Limb (tissue), 2 donors: ENCODE results near the gene RPS18.
"Not testable (repeated sequence)": the region's sequence is repeated elsewhere in the genome, so short reads cannot be mapped to it uniquely, and the experiment has no call there.

Experiments
- DNase-seq, 2 donors: peaks; one replicate each; pipeline ENCODE4 v3.0.0-alpha.2; 2016; ENCODE audit errors: extremely low spot score in 2 of 2

The RPS18 gene

DNA sequence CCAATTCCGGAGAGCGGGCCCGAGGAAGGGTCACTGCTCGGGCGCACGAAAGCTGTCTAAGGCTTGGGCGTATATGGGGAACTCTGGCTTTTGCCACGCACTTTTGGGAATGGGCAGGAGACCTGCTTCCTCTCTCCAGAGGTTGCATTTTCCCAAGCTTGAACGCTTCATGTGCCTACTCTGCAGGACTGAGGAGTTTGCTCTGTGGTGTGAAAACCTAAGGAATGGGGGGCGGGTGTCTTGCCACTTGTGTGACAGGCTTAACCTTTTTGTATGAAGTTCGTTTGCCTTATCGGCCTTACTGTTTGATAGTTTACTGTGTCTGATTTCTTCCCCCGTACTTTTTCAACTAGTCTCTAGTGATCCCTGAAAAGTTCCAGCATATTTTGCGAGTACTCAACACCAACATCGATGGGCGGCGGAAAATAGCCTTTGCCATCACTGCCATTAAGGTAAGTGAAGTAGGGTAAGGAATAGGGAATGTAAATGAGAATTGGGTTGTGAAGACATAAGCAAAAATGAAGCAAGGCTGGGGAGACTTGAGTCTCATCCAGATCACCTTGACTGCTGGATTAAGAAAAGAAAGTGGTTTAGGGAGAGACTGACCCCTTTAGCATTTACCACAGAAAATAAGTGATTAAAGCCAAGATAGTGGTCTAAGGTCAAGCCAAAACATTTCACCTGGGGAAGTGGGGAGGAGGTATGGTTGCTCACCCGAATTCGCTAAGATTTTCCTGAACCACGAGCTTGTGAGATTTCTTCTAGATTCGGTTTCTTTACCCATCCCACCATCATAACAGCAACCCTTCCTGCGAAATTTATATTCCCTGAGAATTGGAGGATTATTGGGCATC is 627 bp downstream of the RPS18 start:
- DNase-seq, result no peak

DNA sequence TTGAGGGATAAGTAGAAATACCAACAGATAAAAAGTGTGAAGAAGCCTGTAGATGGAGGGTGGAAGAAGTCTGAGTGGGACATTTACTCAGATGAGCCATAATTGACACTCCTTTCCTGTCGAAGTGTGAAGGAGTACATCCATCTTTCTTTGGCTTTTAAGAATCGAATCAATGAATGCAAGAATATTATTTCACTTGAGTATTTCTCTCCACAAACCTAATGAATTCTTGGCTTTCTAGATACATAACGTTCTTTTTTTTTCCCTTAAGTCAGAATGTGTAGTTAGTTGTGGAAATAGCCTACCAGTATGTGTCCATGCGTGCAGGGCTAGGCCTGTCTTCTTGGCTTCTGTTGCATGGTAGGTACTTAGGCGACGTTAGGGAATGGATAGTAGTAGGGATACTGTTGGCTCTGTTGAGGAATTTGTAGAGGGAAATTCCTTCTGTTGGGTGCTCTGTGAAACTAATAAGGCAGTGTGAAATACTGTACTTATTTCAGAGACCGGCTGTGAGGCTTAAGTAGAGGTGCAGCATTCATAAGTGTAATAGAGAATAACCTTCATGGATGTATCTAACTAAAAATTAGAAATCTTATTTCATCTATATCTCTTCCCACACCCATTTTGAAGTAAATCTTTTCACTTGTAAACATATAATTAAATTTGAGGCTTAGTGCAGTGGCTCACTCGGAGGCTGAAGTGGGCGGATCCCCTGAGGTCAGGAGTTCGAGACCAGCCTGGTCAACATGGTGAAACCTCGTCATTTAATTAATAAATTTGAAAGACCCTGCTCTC is 1.5 kb downstream of the RPS18 start:
- no peak for DNase-seq

GRCh38 chr6:33273924-33274902 is 2.3 kb downstream of the RPS18 start:
- no peak for DNase-seq

DNA sequence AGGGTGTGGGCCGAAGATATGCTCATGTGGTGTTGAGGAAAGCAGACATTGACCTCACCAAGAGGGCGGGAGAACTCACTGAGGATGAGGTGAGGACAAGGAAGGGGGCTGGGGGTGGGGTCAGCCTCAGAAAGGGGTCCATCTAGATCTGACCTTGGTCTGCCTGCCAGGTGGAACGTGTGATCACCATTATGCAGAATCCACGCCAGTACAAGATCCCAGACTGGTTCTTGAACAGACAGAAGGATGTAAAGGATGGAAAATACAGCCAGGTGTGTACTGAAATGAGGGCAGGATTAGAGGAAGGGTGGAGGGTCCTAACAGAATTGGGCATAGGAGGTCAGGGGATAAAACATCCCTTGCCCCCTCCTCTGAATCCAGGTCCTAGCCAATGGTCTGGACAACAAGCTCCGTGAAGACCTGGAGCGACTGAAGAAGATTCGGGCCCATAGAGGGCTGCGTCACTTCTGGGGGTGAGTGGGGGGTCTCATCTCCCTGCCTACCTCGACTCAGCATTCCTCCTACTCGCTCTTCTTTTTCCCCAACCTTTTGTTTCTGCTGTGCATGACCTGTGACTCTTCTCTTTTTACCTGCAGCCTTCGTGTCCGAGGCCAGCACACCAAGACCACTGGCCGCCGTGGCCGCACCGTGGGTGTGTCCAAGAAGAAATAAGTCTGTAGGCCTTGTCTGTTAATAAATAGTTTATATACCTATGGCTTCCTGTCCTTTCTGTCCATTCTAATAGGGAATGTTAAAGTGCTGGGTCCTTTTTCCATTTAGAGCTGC is 4.1 kb downstream of the RPS18 start:
- DNase-seq, result not testable (repeated sequence)

- no peak for DNase-seq
Measured at GRCh38 chr6:33276581-33276863, 4.6 kb downstream of the RPS18 start.

DNA sequence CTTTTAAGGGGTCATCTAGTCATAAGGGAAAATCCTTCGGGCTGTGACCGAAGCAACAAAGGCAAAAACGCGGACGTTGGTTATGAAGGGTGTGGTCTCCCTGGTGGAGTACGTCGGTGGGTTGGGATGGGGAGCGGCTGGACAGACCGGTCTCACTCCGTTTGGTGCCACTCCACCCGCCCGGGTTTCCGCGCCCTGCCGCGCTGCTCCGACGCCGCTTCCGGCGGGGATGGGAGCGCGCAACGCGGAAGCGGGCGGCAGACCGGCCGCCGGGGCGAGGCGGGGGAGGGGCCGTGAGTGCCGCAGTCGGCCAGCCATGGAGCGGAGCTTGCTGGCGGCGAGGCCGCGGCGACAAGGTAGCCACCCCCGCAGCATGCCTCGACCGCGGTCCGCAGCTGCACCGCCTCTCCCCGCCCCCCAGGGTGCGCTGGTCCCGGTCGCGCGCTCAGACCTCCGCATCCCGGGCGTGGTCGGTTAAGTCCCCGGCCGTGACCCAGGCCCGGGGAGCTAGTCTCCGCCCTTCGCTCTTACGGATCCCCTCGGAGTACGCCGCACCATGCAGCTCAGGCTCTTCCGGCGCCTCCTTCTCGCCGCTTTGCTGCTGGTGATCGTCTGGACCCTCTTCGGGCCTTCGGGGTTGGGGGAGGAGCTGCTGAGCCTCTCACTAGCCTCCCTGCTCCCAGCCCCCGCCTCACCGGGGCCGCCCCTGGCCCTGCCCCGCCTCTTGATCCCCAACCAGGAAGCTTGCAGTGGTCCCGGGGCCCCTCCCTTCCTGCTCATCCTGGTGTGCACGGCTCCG is 5.2 kb downstream of the RPS18 start, which contains the start of gene B3GALT4:
Gene B3GALT4 (plus strand): TSS at position 260 of the 799 bp plus-strand sequence. CDS start 297 bp downstream, at position 557.
- DNase-seq, result peak; percentile 54 to 81

GRCh38 chr6:33277663-33278391 is 6.0 kb downstream of the RPS18 start:
- no peak for DNase-seq

DNA sequence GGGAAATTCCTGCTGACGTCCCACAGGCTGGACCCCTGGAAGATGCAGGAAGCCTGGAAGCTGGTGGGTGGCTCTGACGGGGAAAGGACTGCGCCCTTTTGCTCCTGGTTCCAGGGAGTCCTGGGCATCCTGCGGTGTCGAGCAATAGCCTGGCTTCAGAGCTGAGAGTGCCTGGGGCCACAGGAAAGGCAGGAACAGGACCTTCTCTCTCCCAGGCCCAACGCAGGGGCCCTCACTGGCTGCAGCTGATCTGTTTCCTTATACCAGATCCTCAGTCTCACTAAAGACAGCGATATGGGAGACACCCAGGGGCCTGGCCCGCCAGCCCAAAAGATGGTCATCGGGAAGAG is 6.5 kb downstream of the RPS18 start:
- no peak for DNase-seq

DNA sequence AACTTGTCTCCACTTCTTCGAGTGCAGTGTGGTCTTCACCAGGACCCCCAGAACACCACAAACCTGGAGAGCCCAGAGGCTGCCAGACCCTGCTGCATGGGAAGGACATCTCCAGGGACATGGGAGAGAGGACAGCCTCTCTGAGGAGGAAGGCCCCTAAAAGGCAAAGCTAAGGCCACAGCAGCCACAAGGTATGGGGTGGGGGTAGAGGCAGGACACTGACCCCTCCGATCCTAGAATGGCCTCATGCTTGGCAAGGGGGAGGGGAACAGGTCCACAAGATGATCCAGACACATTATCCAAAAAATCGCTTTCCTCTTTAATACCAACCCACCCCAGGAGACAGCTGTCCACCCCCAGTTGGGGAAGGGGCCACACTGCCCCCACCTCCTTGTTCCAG is 6.9 kb downstream of the RPS18 start:
- DNase-seq, result no peak

GRCh38 chr6:33279257-33279695 is 7.4 kb downstream of the RPS18 start:
- DNase-seq, result no peak

DNA sequence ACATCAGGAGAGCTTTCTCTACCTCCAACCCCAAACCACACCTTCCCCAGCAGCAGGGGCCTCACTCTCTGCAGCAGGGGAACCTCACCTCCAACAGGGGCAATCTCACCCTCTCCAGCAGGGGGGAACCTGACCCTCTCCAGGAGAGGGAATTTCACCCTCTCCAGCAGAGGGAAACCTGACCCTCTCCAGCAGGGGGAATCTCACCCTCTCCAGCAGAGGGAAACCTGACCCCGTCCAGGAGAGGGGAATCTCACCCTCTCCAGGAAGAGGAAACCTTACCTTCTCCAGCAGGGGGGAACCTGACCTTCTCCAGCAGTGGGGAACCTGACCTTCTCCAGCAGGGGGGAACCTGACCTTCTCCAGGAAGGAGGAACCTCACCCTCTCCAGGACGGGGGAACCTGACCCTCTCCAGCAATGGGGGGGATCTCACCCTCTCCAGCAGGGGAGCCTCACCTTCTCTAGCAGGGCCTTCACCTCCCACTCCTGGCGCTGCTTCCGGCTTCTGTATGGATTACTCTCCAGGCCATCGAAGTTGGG is 8.2 kb downstream of the RPS18 start:
- DNase-seq, result no peak

- DNase-seq, result no peak
Measured at GRCh38 chr6:33280539-33280938, 8.7 kb downstream of the RPS18 start.

DNA sequence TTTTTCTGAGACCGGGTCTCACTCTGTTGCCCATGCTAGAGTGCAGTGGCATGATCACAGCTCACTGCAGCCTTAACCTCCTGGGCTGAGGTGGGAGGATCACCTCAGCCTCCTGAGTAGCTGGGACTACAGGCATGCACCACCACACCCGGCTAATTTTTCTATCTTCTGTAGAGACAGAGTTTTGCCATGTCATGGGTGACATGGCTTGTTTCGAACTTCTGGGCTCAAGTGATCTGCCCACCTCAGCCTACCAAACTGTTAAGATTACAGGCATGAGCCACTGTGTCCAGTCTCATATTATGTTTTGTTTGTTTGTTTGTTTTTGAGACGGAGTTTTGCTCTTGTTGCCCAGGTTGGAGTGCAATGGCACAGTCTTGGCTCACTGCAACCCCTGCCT is 13.3 kb downstream of the RPS18 start:
- not testable (repeated sequence) for DNase-seq

- no peak for DNase-seq
Measured at GRCh38 chr6:33286946-33287914, 15.4 kb downstream of the RPS18 start.

- DNase-seq, result no peak
Measured at GRCh38 chr6:33288141-33288920, 16.5 kb downstream of the RPS18 start.

GRCh38 chr6:33288921-33289783 is 17.3 kb downstream of the RPS18 start, which contains the start of the genes PFDN6 and WDR46:
TSS of gene PFDN6 (plus strand) at chr6:33289601. CDS start at chr6:33289857, 256 bp downstream.
TSS of gene WDR46 (minus strand) at chr6:33289239. CDS start at chr6:33289170, 69 bp downstream.
- DNase-seq, result peak; percentile 87 to 97
